ENCODE results near the gene FRYL. TPM values are rescaled to one million over a fixed set of nuclear protein-coding genes. Genes with fewer than 3 reads are reported as not detected.

Gene FRYL
- total and polyA plus RNA-seq, 12 donors, result 16.5 to 64.4 (median 41.1) TPM

DNA sequence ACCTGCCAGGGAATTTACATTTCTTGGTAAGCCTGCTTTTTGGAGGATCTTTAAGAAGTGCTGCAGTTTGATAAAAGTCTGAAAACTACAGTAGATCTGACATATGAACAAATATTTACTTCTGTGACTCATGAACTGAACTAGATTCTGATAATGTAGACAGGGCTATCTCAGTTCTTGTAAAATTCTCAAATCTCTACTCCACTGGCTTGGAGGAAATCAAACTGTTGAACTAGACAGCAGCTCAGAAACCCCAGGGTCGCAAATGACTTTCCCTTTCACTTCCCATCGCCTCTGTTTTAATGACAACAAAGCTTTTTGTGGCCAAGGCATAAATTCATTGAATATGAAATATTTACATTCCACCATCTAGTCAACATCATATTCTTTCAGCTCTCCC, 35.4 kb upstream of the FRYL start:
- no peaks in the 10 kb centered on the region for H3K36me3 ChIP-seq (replicated peaks in 1 of 2)
- H3K9me3 ChIP-seq (replicated peaks in 1 of 3), result no peaks in the 10 kb centered on the region
- no peak overlapping the region for H3K4me3 ChIP-seq
- no peaks in the 10 kb centered on the region for H3K4me1 ChIP-seq (replicated peaks in 1 of 2)
- no peaks in the 10 kb centered on the region for H3K27me3 ChIP-seq
- no peak for DNase-seq
- TF ChIP-seq POLR2A (IDR thresholded peaks at IDR 0.05) (no peak), CTCF (IDR thresholded peaks at IDR 0.05) (no peak)
- WGBS, 4 donors, result 42 to 51% (median 49%) methylated on average over 2 of the region's 2 CpGs
- intact Hi-C loops (cut with DNase I), result no loop called here
- H3K27ac ChIP-seq, result no peak overlapping the region

GRCh38 chr4:48813964-48814363, 33.9 kb upstream of the FRYL start:
- Histone ChIP-seq H3K27ac (no peak overlapping the region), H3K9me3 (replicated peaks in 1 of 3) (no peaks in the 10 kb centered on the region), H3K4me3 (no peak overlapping the region), H3K36me3 (replicated peaks in 1 of 2) (no peaks in the 10 kb centered on the region), H3K27me3 (no peaks in the 10 kb centered on the region), H3K4me1 (replicated peaks in 1 of 2) (no peaks in the 10 kb centered on the region)
- 80 to 85% (median 83%) methylated on average over 1 of the region's 1 CpG for WGBS, 4 donors
- TF ChIP-seq CTCF (IDR thresholded peaks at IDR 0.05) (no peak), POLR2A (IDR thresholded peaks at IDR 0.05) (no peak)
- DNase-seq, result no peak
- intact Hi-C loops (cut with DNase I), result no loop called here

GRCh38 chr4:48812866-48813265, 32.8 kb upstream of the FRYL start:
- TF ChIP-seq POLR2A (IDR thresholded peaks at IDR 0.05) (no peak), CTCF (IDR thresholded peaks at IDR 0.05) (no peak)

GRCh38 chr4:48804584-48805301, 24.7 kb upstream of the FRYL start:
- Histone ChIP-seq H3K4me3 (no peak overlapping the region), H3K9me3 (replicated peaks in 1 of 3) (no peaks in the 10 kb centered on the region), H3K27ac (peak overlapping the region in 1 of 5 donors; percentile 17), H3K36me3 (replicated peaks in 1 of 2) (no peaks in the 10 kb centered on the region), H3K4me1 (replicated peaks in 1 of 2) (no peaks in the 10 kb centered on the region), H3K27me3 (no peaks in the 10 kb centered on the region)
- peak in 2 of 7 donors; percentile 11 to 32 for DNase-seq
- intact Hi-C loops (cut with DNase I), result no loop called here
- no peak for TF ChIP-seq CTCF (IDR thresholded peaks at IDR 0.05)
- TF ChIP-seq POLR2A (IDR thresholded peaks at IDR 0.05), result no peak
- 64 to 71% (median 68%) methylated on average over 8 of the region's 8 CpGs for WGBS, 4 donors

More at GRCh38 chr4:48812866-48813265, 32.8 kb upstream of the FRYL start:
- H3K36me3 ChIP-seq (replicated peaks in 1 of 2), result no peaks in the 10 kb centered on the region
- 75 to 78% (median 76%) methylated on average over 6 of the region's 6 CpGs for WGBS, 4 donors
- DNase-seq, result no peak
- no peak overlapping the region for H3K27ac ChIP-seq
- H3K27me3 ChIP-seq, result no peaks in the 10 kb centered on the region
- no peak overlapping the region for H3K4me3 ChIP-seq
- intact Hi-C loops (cut with DNase I), result no loop called here
- no peaks in the 10 kb centered on the region for H3K9me3 ChIP-seq (replicated peaks in 1 of 3)
- H3K4me1 ChIP-seq (replicated peaks in 1 of 2), result no peaks in the 10 kb centered on the region

All from adrenal gland (tissue), 12 donors.